Astrocyte (in vitro differentiated cells and primary cell): Measurements from ENCODE around the gene FSTL4. TPM values are rescaled to one million over a fixed set of nuclear protein-coding genes. Genes with fewer than 3 reads are reported as not detected.

ENCODE experiments used
- DNase-seq: peaks from one replicate; pipeline ENCODE4 v3.0.0-alpha.2; 2010; ENCODE audit warnings: low read depth
- FAIRE-seq: peaks from 2 replicates; lab custom pipeline; 2011; peaks lifted over from hg19 to GRCh38; lab: Jason Lieb, UNC
- H2AFZ ChIP-seq: 2 replicates; pipeline ENCODE4 v1.6.0; 2012; ENCODE audit warnings: low read depth, low read length, inconsistent platforms
- H3K27ac ChIP-seq: 2 replicates; pipeline ENCODE4 v1.5.1; 2011; ENCODE audit warnings: low read depth, low read length, inconsistent platforms
- H3K27me3 ChIP-seq: 2 replicates; pipeline ENCODE4 v1.6.0; 2011; ENCODE audit warnings: low read length, inconsistent platforms; ENCODE audit not compliant: insufficient read depth
- H3K36me3 ChIP-seq: 2 replicates; pipeline ENCODE4 v1.5.1; 2011; ENCODE audit warnings: low read length, inconsistent platforms; ENCODE audit not compliant: insufficient read depth
- H3K4me1 ChIP-seq: 2 replicates; pipeline ENCODE4 v1.5.1; 2011; ENCODE audit warnings: low read length, inconsistent platforms; ENCODE audit not compliant: insufficient read depth
- H3K4me2 ChIP-seq: 2 replicates; pipeline ENCODE4 v1.6.0; 2012; ENCODE audit warnings: low read length, inconsistent platforms
- H3K4me3 ChIP-seq: 2 replicates; pipeline ENCODE4 v1.5.1; 2011; ENCODE audit warnings: low read depth, mild to moderate bottlenecking, low read length, inconsistent platforms; ENCODE audit not compliant: insufficient read depth
- H3K79me2 ChIP-seq: 2 replicates; pipeline ENCODE4 v1.6.0; 2012; ENCODE audit warnings: mild to moderate bottlenecking, low read length, inconsistent platforms; ENCODE audit not compliant: insufficient read depth
- H3K9ac ChIP-seq: 2 replicates; pipeline ENCODE4 v1.6.0; 2012; ENCODE audit warnings: mild to moderate bottlenecking, low read length, inconsistent platforms
- H3K9me3 ChIP-seq: 2 replicates; pipeline ENCODE4 v1.5.1; 2012; ENCODE audit warnings: low read depth, mild to moderate bottlenecking, low read length, inconsistent platforms; ENCODE audit not compliant: insufficient read depth
- H4K20me1 ChIP-seq: 2 replicates; pipeline ENCODE4 v1.6.0; 2012; ENCODE audit warnings: low read length, inconsistent platforms; ENCODE audit not compliant: insufficient read depth
- H3K27ac Mint-ChIP-seq: one replicate; pipeline ENCODE4 v1.8.0; 2021; ENCODE audit warnings: mild to moderate bottlenecking, mixed read lengths; ENCODE audit not compliant: unreplicated experiment
- H3K27me3 Mint-ChIP-seq: one replicate; pipeline ENCODE4 v1.8.0; 2021; ENCODE audit warnings: low read depth, mixed read lengths; ENCODE audit not compliant: unreplicated experiment
- H3K36me3 Mint-ChIP-seq: one replicate; pipeline ENCODE4 v1.8.0; 2021; ENCODE audit warnings: low read depth, mixed read lengths; ENCODE audit not compliant: unreplicated experiment
- H3K4me1 Mint-ChIP-seq: one replicate; pipeline ENCODE4 v1.8.0; 2021; ENCODE audit warnings: low read depth, mixed read lengths; ENCODE audit not compliant: unreplicated experiment
- H3K4me3 Mint-ChIP-seq: one replicate; pipeline ENCODE4 v1.8.0; 2021; ENCODE audit warnings: mild to moderate bottlenecking, moderate library complexity, mixed read lengths; ENCODE audit not compliant: unreplicated experiment
- H3K9me3 Mint-ChIP-seq: one replicate; pipeline ENCODE4 v1.8.0; 2021; ENCODE audit warnings: mild to moderate bottlenecking, mixed read lengths; ENCODE audit not compliant: unreplicated experiment
- EZH2 ChIP-seq: IDR thresholded peaks from 2 replicates; pipeline ENCODE4 v1.6.1; 2012; ENCODE audit warnings: mild to moderate bottlenecking, low read length, inconsistent platforms; ENCODE audit not compliant: insufficient read depth
- total RNA-seq: library from RNA; stranded (reverse); gene quantifications from 2 replicates; pipeline ENCODE4 v1.2.1, GENCODE V29; 2021
- TF ChIP-seq, protein P1 (sequence below): IDR thresholded peaks from 2 replicates; pipeline ENCODE4 v1.5.1; 2011; ENCODE audit warnings: low read depth, mild to moderate bottlenecking, inconsistent platforms, low read length, moderate library complexity; ENCODE audit not compliant: insufficient read depth

FSTL4 gene
- total RNA-seq, 1 donor from 2014 or later = not detected

- no peak overlapping the region for H3K4me2 ChIP-seq
- Mint-ChIP-seq H3K9me3 (peaks cover 6% of the 10 kb centered on the region), H3K4me1 (no peaks in the 10 kb centered on the region), H3K36me3 (no peaks in the 10 kb centered on the region), H3K4me3 (no peak overlapping the region), H3K27ac (no peak overlapping the region), H3K27me3 (peaks cover 25% of the 10 kb centered on the region)
- no peak overlapping the region for H3K9ac ChIP-seq
- H3K4me3 ChIP-seq = no peak overlapping the region
- H3K36me3 ChIP-seq = no peaks in the 10 kb centered on the region
- H3K27me3 ChIP-seq = peaks cover 5% of the 10 kb centered on the region
- peaks cover 5% of the 10 kb centered on the region for H3K4me1 ChIP-seq
- H3K79me2 ChIP-seq = no peaks in the 10 kb centered on the region
- H4K20me1 ChIP-seq = no peaks in the 10 kb centered on the region
- H3K9me3 ChIP-seq = no peaks in the 10 kb centered on the region
- H3K27ac ChIP-seq = no peak overlapping the region
- FAIRE-seq (no peak), DNase-seq (no peak)
- H2AFZ ChIP-seq = no peak overlapping the region
- TF ChIP-seq, protein P1, sequence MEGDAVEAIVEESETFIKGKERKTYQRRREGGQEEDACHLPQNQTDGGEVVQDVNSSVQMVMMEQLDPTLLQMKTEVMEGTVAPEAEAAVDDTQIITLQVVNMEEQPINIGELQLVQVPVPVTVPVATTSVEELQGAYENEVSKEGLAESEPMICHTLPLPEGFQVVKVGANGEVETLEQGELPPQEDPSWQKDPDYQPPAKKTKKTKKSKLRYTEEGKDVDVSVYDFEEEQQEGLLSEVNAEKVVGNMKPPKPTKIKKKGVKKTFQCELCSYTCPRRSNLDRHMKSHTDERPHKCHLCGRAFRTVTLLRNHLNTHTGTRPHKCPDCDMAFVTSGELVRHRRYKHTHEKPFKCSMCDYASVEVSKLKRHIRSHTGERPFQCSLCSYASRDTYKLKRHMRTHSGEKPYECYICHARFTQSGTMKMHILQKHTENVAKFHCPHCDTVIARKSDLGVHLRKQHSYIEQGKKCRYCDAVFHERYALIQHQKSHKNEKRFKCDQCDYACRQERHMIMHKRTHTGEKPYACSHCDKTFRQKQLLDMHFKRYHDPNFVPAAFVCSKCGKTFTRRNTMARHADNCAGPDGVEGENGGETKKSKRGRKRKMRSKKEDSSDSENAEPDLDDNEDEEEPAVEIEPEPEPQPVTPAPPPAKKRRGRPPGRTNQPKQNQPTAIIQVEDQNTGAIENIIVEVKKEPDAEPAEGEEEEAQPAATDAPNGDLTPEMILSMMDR = no peak
- no peak for TF ChIP-seq EZH2
Observed at GRCh38 chr5:133232435-133232834, 379.9 kb downstream of the FSTL4 start.

DNA sequence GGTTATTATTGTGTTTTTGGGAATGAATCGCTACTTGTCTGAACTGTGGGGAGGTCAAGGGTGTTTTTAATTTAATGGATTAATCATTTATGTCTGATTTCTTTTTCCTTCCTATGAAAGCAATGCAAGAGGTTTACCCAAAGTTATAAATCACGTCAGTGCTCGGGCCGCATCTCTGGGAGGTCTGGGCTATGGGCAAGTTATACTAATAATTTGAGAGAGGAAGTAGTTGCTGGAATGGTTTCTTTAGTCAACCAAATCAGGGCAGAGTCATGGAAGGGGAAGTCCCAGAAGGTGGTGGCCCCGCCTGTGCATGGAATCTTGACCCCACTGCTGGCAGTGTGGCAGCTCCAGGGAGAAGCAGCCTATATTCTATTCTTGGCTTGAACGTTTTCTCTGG is 380.3 kb downstream of the FSTL4 start:
- Mint-ChIP-seq H3K36me3 (no peaks in the 10 kb centered on the region), H3K27ac (no peak overlapping the region), H3K27me3 (peaks cover 22% of the 10 kb centered on the region), H3K4me3 (no peak overlapping the region), H3K4me1 (no peaks in the 10 kb centered on the region), H3K9me3 (peaks cover 6% of the 10 kb centered on the region)
- H2AFZ ChIP-seq = no peak overlapping the region
- no peak overlapping the region for H3K9ac ChIP-seq
- H3K27me3 ChIP-seq = peaks cover under 1% of the 10 kb centered on the region
- no peaks in the 10 kb centered on the region for H3K9me3 ChIP-seq
- TF ChIP-seq, protein P1 = no peak
- TF ChIP-seq EZH2 = no peak
- peaks cover 5% of the 10 kb centered on the region for H3K4me1 ChIP-seq
- no peak overlapping the region for H3K4me3 ChIP-seq
- H3K27ac ChIP-seq = no peak overlapping the region
- FAIRE-seq (no peak), DNase-seq (no peak)
- no peaks in the 10 kb centered on the region for H3K36me3 ChIP-seq
- no peaks in the 10 kb centered on the region for H4K20me1 ChIP-seq
- H3K4me2 ChIP-seq = no peak overlapping the region
- H3K79me2 ChIP-seq = no peaks in the 10 kb centered on the region

DNA sequence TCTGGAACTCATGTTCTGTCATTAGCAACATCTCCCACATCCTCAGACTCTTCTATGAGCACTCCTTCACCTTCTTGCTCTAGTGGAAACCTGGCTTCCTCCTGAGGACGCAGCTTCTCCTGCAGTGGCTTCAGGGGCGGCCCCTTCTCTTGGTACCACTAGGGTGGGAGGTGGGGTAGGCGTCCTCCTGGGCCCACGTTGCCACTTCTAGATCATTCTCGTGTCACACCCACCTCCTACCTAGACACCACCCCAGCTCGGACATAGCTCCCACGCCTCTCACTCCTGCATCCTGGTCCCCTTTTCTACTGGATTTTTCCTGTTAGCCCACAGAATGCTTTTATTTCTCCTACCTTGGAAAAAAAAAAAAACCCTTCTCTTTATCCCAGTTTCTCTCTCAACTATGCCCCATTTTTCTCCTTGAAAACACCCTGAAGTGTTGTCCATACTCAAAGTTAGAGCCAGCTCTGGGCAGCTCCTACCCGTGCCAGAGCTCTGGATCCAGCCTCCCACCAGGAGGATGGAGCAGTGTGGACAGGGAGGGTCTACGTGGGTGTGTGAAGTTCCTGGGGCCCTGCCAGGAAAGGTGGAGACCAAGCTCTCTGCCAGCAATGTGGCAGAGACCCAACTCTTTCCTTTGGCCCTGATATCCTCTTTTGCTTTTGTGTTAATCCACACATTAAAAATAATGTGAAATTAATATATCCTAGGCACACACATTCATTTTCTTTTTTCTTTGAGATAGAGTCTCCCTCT is 381.3 kb downstream of the FSTL4 start:
- no peaks in the 10 kb centered on the region for H3K79me2 ChIP-seq
- H3K4me2 ChIP-seq = no peak overlapping the region
- no peaks in the 10 kb centered on the region for H3K36me3 ChIP-seq
- H4K20me1 ChIP-seq = no peaks in the 10 kb centered on the region
- no peak overlapping the region for H3K27ac ChIP-seq
- no peak overlapping the region for H3K27ac Mint-ChIP-seq
- H3K4me1 ChIP-seq = peaks cover 5% of the 10 kb centered on the region
- peaks cover 6% of the 10 kb centered on the region for H3K9me3 Mint-ChIP-seq
- H3K4me1 Mint-ChIP-seq = no peaks in the 10 kb centered on the region
- no peaks in the 10 kb centered on the region for H3K36me3 Mint-ChIP-seq
- H2AFZ ChIP-seq = no peak overlapping the region
- no peaks in the 10 kb centered on the region for H3K9me3 ChIP-seq
- H3K4me3 Mint-ChIP-seq = no peak overlapping the region
- DNase-seq (no peak), FAIRE-seq (no peak)
- no peak overlapping the region for H3K9ac ChIP-seq
- H3K4me3 ChIP-seq = no peak overlapping the region
- no peak for TF ChIP-seq EZH2
- TF ChIP-seq, protein P1 = no peak
- peaks cover 18% of the 10 kb centered on the region for H3K27me3 Mint-ChIP-seq
- H3K27me3 ChIP-seq = no peaks in the 10 kb centered on the region
